GM21360 (cell line): ENCODE results near the gene CERS4.
"Not testable (repeated sequence)": the region's sequence is repeated elsewhere in the genome, so short reads cannot be mapped to it uniquely, and the experiment has no call there.

ENCODE experiments used
- ATAC-seq: cut with Tn5 transposase; IDR thresholded peaks from one replicate; pipeline ENCODE4 v1.9.1; 2021; ENCODE audit warnings: mild to moderate bottlenecking, moderate library complexity; ENCODE audit not compliant: unreplicated experiment

CERS4 gene

GRCh38 chr19:8240274-8241229 lies 31.4 kb downstream of the CERS4 start:
- ATAC-seq = peak; percentile 66

GRCh38 chr19:8241646-8242045 lies 32.5 kb downstream of the CERS4 start:
- ATAC-seq = no peak

- ATAC-seq = no peak
Measured at GRCh38 chr19:8242211-8242821, 33.1 kb downstream of the CERS4 start.

- no peak for ATAC-seq
Measured at GRCh38 chr19:8243146-8243545, 34.0 kb downstream of the CERS4 start.

GRCh38 chr19:8244442-8244841 lies 35.3 kb downstream of the CERS4 start:
- no peak for ATAC-seq

- no peak for ATAC-seq
Measured at GRCh38 chr19:8245869-8246835, 37.0 kb downstream of the CERS4 start.

GRCh38 chr19:8247129-8247890 lies 38.1 kb downstream of the CERS4 start:
- not testable (repeated sequence) for ATAC-seq

- ATAC-seq = no peak
Measured at GRCh38 chr19:8248348-8249328, 39.5 kb downstream of the CERS4 start.

- ATAC-seq = no peak
Measured at GRCh38 chr19:8250596-8250995, 41.4 kb downstream of the CERS4 start.

- ATAC-seq = no peak
Measured at GRCh38 chr19:8251025-8251472, 41.9 kb downstream of the CERS4 start.

- no peak for ATAC-seq
Measured at GRCh38 chr19:8252922-8253589, 43.9 kb downstream of the CERS4 start.

- ATAC-seq = no peak
Measured at GRCh38 chr19:8253678-8254077, 44.5 kb downstream of the CERS4 start.

GRCh38 chr19:8254286-8255001 lies 45.3 kb downstream of the CERS4 start:
- no peak for ATAC-seq

- no peak for ATAC-seq
Measured at GRCh38 chr19:8255426-8256125, 46.4 kb downstream of the CERS4 start.

GRCh38 chr19:8256276-8257051 lies 47.3 kb downstream of the CERS4 start:
- no peak for ATAC-seq

GRCh38 chr19:8257052-8257443 lies 47.9 kb downstream of the CERS4 start:
- no peak for ATAC-seq
